Keratinocyte (primary cell): ENCODE results near the gene ZNF106. TPM values are rescaled to one million over a fixed set of nuclear protein-coding genes. Genes with fewer than 3 reads are reported as not detected.

Source experiments
- DNase-seq: peaks from one replicate; pipeline ENCODE4 v3.0.0-alpha.2; 2011; ENCODE audit warnings: low read depth, missing footprints, low spot score
- FAIRE-seq: peaks from 2 replicates; lab custom pipeline; 2011; peaks lifted over from hg19 to GRCh38; lab: Jason Lieb, UNC
- H2AFZ ChIP-seq: 2 replicates; pipeline ENCODE4 v1.6.0; 2012; ENCODE audit warnings: low read length, control low read depth, inconsistent platforms; ENCODE audit not compliant: control insufficient read depth
- H3K27ac ChIP-seq: 2 replicates; pipeline ENCODE4 v1.5.1; 2011; ENCODE audit warnings: low read length; ENCODE audit not compliant: control insufficient read depth, insufficient read depth
- H3K27me3 ChIP-seq: 3 replicates; pipeline ENCODE4 v1.6.0; 2011; ENCODE audit warnings: low read length; ENCODE audit not compliant: control insufficient read depth, insufficient read depth; ENCODE audit errors: extremely low read depth
- H3K36me3 ChIP-seq, 2 experiments: 2 replicates in 1 of 2; 3 replicates in 1 of 2; pipeline ENCODE4 v1.5.1; 2011; ENCODE audit warnings: low read length in 2 of 2, mild to moderate bottlenecking in 1 of 2; ENCODE audit not compliant: control insufficient read depth in 2 of 2, insufficient read depth in 2 of 2; ENCODE audit errors: extremely low read depth in 1 of 2
- H3K4me1 ChIP-seq: 3 replicates; pipeline ENCODE4 v1.5.1; 2011; ENCODE audit warnings: low read length; ENCODE audit not compliant: control insufficient read depth, insufficient read depth; ENCODE audit errors: extremely low read depth
- H3K4me2 ChIP-seq: 3 replicates; pipeline ENCODE4 v1.6.0; 2011; ENCODE audit warnings: low read depth, low read length; ENCODE audit not compliant: control insufficient read depth, insufficient read depth; ENCODE audit errors: extremely low read depth
- H3K4me3 ChIP-seq, 3 experiments: fragments of 200-600 bp in 1 of 3; sonication (generic) in 1 of 3; 2 replicates in 2 of 3; 3 replicates in 1 of 3; pipeline ENCODE4 v1.5.1; 2011 to 2016; ENCODE audit warnings: low read length in 3 of 3, mild to moderate bottlenecking in 3 of 3, control low read depth in 2 of 3, inconsistent platforms in 1 of 3, low read depth in 1 of 3, mixed read lengths in 1 of 3, mixed run types in 1 of 3, moderate library complexity in 1 of 3; ENCODE audit not compliant: control insufficient read depth in 2 of 3, insufficient read depth in 2 of 3; ENCODE audit errors: extremely low read depth in 1 of 3
- H3K79me2 ChIP-seq: 2 replicates; pipeline ENCODE4 v1.6.0; 2012; ENCODE audit warnings: low read length; ENCODE audit not compliant: control insufficient read depth, insufficient read depth
- H3K9ac ChIP-seq: 3 replicates; pipeline ENCODE4 v1.6.0; 2011; ENCODE audit warnings: low read length; ENCODE audit not compliant: control insufficient read depth, insufficient read depth; ENCODE audit errors: extremely low read depth
- H3K9me1 ChIP-seq: 3 replicates; pipeline ENCODE4 v1.6.0; 2011; ENCODE audit warnings: low read length; ENCODE audit not compliant: control insufficient read depth, insufficient read depth; ENCODE audit errors: extremely low read depth
- H3K9me3 ChIP-seq: 2 replicates; pipeline ENCODE4 v1.5.1; 2012; ENCODE audit warnings: low read depth, low read length; ENCODE audit not compliant: control insufficient read depth
- H4K20me1 ChIP-seq: 3 replicates; pipeline ENCODE4 v1.6.0; 2011; ENCODE audit warnings: low read length; ENCODE audit not compliant: control insufficient read depth, insufficient read depth; ENCODE audit errors: extremely low read depth
- CTCF ChIP-seq, 3 experiments: IDR thresholded peaks in 1 of 3; conservative IDR thresholded peaks in 1 of 3; optimal IDR thresholded peaks in 1 of 3; 2 replicates in 2 of 3; 3 replicates in 1 of 3; pipeline versions ENCODE3 to v1.5.1; 2011; ENCODE audit warnings: low read length in 3 of 3, mild to moderate bottlenecking in 3 of 3, moderate library complexity in 2 of 3, control low read depth in 1 of 3, inconsistent platforms in 1 of 3; ENCODE audit not compliant: insufficient read depth in 2 of 3; ENCODE audit errors: extremely low read depth in 1 of 3
- EZH2 ChIP-seq: IDR thresholded peaks from one replicate; pipeline ENCODE4 v1.6.1; 2012; ENCODE audit warnings: inconsistent platforms, mild to moderate bottlenecking, low read length, moderate library complexity
- dilution Hi-C: fragments of 300-500 bp; cut with MboI; formaldehyde crosslinking; loops from one replicate; pipeline ENCODE4 v1.7.0; 2020; ENCODE audit warnings: low sequenced_read_pairs; ENCODE audit not compliant: extremely low pct_ligation_motif_present
- polyA plus RNA-seq, 5 experiments: library from polyadenylated mRNA; depleted of rRNA in 3 of 5; stranded (reverse) in 3 of 5; stranded (forward) in 1 of 5; unstranded in 1 of 5; fragments of >200 nt; gene quantifications; 1 replicate in 1 of 5; 2 replicates in 3 of 5; 3 replicates in 1 of 5; pipeline versions ENCODE4 v1.2.1 to v1.2.3, GENCODE V29; 2011 to 2012; ENCODE audit warnings: missing spikeins in 2 of 5, low read depth in 1 of 5, low replicate concordance in 1 of 5

Gene ZNF106
- polyA plus RNA-seq, 1 donor (not counting 4 experiments of a cell fraction or from before 2014, with no cell fraction given): 24.6 TPM

DNA sequence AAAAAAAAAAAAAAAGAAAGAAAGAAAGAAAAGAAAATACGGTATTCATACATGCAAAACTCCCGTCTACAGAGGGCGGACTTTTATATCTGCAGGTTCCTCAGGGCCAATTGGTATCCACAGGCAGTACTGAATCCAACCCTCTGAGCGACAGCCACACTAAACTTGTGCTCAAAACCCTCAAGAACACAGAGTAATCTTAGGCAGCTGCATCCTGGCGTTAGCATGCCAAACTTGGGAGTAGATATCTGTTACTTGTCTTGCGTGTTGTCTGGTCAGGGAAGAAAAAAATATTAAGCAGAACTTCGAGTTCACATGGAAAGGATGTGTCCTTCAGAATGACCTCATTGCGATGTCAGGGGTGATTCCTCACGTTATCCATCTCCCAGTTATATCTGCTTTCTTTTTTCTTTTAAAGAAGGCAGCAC lies 17.3 kb upstream of the ZNF106 start:
- Histone ChIP-seq H3K36me3 (peaks cover 4 to 14% of the 10 kb centered on the region in 2 experiments), H3K27ac (no peak overlapping the region), H3K79me2 (peaks cover 35% of the 10 kb centered on the region), H4K20me1 (no peaks in the 10 kb centered on the region), H3K4me2 (no peak overlapping the region), H3K4me1 (no peaks in the 10 kb centered on the region), H3K4me3 (no peak overlapping the region), H3K9me3 (no peaks in the 10 kb centered on the region), H3K9ac (no peak overlapping the region), H2AFZ (no peak overlapping the region), H3K9me1 (no peaks in the 10 kb centered on the region), H3K27me3 (no peaks in the 10 kb centered on the region)
- no peak for TF ChIP-seq CTCF (optimal IDR thresholded peaks at IDR 0.05 in 1 of 3, IDR thresholded peaks at IDR 0.05 in 1 of 3, conservative IDR thresholded peaks at IDR 0.05 in 1 of 3; ENCODE audit: extremely low read depth in 1 of 3, insufficient read depth in 2 of 3, low read length in 3 of 3)
- FAIRE-seq (peak; percentile 36), DNase-seq (no peak)
- dilution Hi-C loops: no loop called here

DNA sequence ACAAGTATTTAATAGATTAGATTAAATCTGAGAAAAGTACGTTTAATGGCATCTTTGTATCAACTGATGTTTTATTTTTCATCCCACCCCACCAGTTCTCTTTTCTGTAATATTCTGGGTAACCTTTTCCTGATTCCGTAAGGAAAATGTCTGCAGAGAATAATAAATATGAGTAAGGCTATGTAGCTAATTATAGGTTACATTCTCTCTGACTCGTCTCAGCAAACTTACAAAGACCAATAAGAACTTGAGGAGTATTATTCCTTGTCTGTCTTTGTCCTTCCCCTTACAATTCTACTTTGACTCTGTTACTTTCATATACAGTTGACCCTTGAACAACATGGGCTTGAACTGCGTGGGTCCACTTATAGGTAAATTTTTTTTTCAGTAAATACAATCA lies 16.6 kb upstream of the ZNF106 start:
- DNase-seq: no peak
- TF ChIP-seq EZH2 (no peak), CTCF (optimal IDR thresholded peaks at IDR 0.05 in 1 of 3, IDR thresholded peaks at IDR 0.05 in 1 of 3, conservative IDR thresholded peaks at IDR 0.05 in 1 of 3; ENCODE audit: extremely low read depth in 1 of 3, insufficient read depth in 2 of 3, low read length in 3 of 3) (no peak)
- FAIRE-seq: no peak
- Histone ChIP-seq H3K4me2 (no peak overlapping the region), H3K9me1 (no peaks in the 10 kb centered on the region), H3K27me3 (no peaks in the 10 kb centered on the region), H3K4me1 (peaks cover 2% of the 10 kb centered on the region), H3K4me3 (no peak overlapping the region), H3K79me2 (peaks cover 42% of the 10 kb centered on the region), H3K36me3 (peaks cover 2 to 9% of the 10 kb centered on the region in 2 experiments), H3K27ac (no peak overlapping the region), H3K9me3 (no peaks in the 10 kb centered on the region), H2AFZ (no peak overlapping the region), H3K9ac (no peak overlapping the region), H4K20me1 (no peaks in the 10 kb centered on the region)
- dilution Hi-C loops: no loop called here
